GM19351 (cell line): ENCODE results near the gene SIGLEC12.
"Not testable (repeated sequence)": the region's sequence is repeated elsewhere in the genome, so short reads cannot be mapped to it uniquely, and the experiment has no call there.

ENCODE experiments used
- ATAC-seq: cut with Tn5 transposase; IDR thresholded peaks from one replicate; pipeline ENCODE4 v1.9.1; 2021; ENCODE audit warnings: mild to moderate bottlenecking, moderate library complexity; ENCODE audit not compliant: unreplicated experiment

The SIGLEC12 gene

DNA sequence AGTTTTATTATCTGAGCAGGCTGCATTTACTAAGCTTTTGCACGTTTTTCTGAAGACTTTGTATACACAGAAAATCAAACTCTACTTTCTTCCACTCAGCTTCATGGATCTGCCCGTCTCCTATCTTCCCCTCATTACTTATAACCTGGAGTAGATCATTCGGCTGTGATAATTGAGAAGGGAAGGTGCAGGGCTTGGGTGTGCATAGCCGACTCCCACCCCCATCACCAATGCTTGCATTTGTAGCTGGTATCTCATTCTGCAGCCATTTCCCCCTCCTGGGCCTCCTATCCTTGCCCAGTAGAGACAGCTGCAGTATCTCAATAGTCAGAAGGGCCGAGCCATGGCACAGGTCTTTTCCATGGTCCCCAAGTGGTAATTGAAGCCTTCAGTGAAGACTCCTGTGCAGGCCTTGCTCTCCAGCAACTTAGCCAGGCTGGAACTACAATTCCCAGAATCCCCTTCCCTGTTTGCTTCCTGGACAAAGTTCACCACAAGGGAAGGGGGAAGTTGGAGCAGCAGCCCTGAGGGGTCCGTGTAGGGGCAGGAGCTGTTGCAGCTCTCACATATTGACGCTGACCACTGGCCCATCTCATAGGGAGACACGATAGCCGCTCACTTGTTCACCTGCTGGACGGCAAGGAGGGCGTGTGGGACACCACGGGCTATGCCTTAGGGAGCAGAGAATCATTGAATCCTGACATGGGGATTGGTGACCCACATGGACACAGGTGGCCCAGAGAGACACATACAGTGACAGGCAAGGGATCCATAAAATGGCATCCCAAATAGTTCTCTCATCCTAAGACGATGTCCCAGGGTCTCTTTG, 41.2 kb downstream of the SIGLEC12 start:
- ATAC-seq = no peak

DNA sequence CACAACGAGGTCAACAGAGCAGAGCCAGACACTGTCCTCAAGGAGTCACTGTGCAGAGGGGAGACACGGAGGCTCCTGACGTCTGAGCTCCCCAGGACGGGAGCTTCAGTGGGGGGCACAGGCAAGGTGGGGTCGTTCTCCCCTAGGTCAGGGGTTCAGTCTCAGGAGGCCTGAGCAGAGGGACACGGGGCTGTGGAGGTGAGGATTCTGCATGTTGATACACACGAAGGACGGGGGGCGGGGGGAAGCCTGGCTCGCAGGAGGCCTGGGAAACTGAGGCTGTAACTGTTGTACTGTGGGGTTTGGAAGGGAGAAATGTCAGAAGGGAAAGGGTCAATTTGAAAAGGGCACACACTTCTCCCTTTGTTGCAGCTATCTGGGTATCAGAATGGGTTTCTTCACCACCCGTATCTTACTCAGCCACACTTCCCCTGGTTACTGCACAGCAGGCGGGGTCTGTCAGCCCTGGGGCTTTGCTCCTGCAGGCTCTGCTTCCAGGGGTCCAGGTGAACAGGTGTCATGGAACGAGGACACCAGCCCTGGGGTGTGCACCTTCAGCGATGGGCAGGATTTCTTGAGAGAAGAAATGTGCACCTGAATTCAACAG, 42.6 kb downstream of the SIGLEC12 start:
- ATAC-seq = no peak

DNA sequence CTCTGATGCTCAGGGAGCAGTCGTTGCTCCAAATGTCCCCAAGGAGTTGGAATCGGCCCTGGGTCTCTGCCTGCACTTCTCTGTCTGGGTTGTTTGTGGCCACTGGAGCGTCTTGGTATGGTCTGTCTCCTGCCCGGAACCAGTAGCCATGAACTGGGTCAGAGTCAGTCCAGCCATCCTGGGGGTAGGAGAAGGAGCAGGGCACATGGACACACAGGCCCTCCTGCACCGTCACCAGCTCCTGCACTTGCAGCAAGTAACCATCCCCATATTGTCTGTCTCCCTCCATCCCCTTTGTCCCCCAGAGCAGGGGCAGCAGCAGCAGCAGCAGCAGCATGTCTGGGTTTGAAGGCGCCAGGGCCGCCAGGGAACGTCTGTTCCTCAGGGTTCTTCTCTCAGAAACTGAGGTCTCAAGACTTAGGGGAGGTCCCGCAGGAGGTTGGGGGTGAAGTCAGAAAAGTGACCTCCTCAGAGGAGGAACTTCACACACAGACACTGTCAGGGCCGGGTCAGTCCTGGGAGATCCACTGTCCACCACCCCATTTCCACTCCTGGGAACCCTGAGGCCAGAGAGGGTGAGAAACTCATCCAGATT, 43.5 kb downstream of the SIGLEC12 start, which contains the start of gene SIGLEC8:
Gene SIGLEC8, minus strand, starts transcription at position 404 of the 595 bp plus-strand sequence. Its CDS starts 67 bp downstream, at position 337.
- no peak for ATAC-seq

DNA sequence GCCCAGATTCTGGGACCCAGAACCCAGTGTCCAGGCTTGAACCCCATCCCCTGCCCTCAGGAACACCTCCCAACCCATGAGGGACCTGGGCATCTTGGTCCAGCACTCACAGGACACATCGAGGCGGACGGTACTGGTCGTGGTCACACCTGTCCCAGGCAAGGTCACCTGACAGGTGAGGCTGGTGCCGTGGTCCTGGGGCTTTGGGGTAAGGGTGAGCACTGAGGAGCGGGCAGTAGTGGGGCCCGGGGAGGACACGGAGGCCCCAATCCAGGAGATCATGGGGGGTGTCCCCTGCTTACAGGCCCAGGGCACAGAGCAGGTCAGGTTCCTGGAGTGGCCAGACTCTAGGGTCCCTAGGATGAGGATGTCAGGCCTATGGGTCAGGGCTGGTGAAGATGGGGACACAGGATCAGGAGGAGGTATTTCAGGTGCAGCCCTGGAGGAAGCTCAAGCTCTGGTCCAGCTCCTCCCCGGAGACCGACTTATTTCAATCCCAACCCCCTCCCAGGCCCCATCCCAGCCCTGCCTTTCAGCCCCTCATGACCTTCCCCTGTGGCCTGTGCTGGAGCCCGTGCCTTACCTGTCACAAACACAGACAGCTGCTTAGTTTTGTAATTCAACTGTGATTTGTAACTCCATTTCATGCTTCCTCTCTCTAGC, 44.1 kb downstream of the SIGLEC12 start:
- no peak for ATAC-seq

DNA sequence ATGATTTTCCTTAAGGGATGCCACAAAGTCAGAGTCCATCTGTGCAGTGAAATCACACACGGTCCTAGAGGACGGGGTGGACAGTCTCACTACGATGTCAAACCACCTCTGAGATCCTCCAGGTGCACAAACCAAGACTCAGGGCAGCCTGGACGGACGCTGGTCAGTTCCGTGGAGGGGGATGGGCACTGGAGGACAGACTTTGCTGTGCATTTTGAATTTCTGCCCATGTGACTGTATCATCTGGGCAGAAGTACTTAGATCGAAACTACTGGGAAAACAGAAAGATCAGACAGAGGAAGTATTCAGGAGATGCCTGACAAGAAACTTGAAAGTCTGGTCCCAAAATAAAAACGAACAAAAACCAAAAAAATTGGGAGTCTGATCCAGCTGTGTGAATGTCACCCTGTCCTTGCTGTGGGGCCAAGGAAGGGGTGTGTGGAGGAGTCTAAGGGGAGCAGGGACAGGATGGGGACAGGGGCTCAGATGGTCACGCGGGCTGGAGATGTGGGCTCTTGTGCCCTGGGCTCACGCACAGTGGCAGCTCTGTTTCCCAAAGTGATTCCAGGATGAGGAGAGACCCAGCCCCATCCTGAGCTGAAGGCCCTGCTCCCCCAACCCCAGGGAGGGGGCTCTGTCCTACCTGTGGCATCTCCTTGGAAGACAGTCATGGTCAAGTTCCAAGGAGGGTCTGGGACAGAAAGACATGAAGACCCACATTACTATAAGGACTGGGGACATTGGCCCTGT, 44.9 kb downstream of the SIGLEC12 start:
- ATAC-seq = no peak

DNA sequence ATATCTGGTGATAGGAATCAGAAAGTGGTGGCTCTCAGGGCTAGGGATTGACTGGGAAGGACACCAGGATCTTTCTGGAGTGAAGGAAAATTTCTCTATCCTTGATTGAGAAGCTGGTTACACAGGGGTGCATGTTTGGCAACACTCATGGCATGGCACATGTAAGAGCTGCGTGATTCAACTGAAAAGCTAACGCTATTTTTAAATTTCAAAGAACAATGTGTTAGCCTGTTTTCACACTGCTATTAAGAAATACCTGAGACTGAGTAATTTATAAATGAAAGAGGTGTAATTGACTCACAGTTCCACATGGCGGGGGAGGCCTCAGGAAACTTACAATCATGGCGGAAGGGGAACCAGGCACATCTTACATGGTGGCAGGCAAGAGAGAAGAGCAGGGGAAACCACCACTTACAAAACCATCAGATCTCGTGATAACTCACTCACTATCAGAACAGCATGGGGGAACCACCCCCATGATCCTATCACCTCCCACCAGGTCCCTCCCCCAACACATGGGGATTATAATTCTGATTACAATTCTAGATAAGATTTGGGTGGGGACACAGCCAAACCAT, 50.8 kb downstream of the SIGLEC12 start:
- no peak for ATAC-seq

DNA sequence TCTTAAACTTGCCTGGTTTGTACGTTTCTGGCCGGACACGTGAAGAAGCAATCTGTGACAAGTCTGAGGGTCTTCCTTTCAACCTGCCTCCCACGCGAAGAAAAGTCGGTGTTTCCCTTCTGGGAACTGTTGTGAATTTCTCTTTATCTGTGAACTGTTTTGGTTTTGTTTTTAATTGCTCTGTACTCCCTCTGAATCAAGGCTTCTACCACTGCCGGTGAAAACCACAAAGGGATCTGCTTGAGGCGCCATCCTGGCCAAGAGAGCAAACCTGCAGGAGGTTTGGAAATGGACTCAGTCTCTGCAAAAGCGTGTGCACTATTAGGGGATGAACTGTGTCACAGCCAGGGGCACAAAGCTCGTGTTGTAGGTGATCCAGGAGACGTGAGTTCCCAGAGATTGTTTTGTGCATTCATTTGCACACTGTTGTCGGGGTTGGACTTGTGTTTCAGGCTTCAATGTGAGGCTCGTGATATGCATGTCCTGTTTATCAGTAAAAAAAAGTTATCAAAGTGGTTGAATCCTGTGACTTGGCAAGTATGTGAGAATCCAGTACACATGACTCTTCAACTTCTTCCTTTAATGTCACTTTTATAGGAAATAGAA, 53.1 kb downstream of the SIGLEC12 start:
- ATAC-seq = no peak

DNA sequence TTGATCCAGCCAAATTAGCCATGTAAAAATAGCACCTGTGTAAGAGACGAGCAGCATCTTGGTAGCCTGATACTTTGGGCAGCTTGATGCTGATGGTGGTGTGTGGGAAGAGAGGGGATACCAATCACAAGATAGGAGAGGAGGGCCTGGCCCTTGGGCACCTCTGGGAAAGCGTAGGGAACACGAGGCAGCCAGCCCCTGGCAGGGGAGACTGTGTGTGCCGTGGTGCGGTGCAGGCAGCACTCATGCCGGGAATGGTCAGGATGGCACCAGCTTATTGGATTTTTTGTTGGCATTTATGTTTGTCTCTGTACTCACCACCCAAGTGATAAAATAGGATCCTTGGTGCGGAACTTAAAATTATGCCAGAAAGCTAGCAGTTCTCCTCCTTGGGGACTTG, 53.6 kb downstream of the SIGLEC12 start:
- no peak for ATAC-seq

DNA sequence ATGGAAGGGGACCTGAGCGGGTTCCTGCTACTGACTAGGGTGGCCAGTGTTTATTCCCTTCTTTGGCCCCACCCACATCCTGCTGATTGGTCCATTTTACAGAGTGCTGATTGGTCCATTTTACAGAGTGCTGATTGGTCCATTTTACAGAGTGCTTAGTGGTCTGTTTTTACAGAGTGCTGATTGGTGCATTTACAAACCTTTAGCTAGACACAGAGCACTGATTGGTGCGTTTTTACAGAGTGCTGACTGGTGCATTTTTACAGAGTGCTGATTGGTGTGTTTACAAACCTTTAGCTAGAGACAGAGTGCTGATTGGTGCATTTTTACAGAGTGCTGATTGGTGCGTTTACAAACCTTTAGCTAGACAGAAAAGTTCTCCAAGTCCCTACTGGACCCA, 54.1 kb downstream of the SIGLEC12 start:
- not testable (repeated sequence) for ATAC-seq

DNA sequence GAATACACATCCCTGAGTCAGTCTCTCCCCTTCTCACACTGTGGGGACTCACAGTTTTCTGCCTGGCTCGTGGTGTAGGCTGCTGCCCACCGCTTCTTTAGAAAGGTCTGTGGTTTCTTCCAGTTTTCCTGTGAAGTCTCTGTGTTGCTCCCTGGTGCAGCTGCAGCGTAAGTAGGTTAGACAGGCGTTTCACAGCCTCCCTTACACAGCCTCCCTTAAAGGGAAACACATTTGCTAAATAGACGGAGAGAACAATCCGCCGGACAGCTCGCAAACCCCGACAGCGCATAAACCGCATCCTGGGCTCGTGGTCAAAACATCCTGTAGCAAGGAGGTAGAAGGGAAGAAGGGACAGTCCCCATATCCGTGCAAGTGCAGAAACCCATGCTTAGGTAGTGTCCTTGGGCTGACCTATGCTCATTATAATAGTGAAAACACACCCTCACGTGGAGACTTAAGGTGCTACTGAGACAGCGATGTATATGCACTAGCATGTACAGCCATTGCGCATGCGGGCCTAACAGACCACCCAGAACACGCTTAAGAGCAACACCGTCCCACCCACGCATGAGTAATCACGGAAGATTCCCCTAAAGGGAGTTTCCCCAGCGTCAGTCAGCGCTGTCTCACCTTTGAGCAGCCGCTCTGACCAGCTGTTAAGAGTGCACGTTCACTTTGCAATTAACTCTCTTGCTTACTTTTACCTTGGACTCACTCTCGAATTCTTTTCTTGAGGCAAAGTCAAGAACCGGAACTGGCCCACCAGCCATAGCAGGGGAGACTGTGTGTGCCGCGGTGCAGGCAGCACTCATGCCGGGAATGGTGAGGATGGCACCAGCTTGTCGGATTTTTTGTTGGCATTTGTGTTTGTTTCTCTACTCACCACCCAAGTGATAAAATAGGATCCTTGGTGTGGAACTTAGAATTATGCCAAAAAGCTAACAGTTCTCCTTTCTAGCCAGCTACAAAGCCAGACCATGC, 59.9 kb downstream of the SIGLEC12 start:
- ATAC-seq = peak; percentile 97
